H1 (cell line): ENCODE results near the gene INF2. TPM values are rescaled to one million over a fixed set of nuclear protein-coding genes. Genes with fewer than 3 reads are reported as not detected.
A peak's percentile ranks its signal among the peaks of the same experiment; 100 is the strongest.

Experiments
- CTCF ChIA-PET: fragments of 300-600 bp; sonication (Branson Sonifier 250); formaldehyde crosslinking; loops from one replicate; lab custom pipeline; 2021; ENCODE audit not compliant: partially characterized antibody; lab: Charles Lee
- POLR2A ChIA-PET: fragments of 300-600 bp; sonication (Branson Sonifier 250); formaldehyde crosslinking; loops from one replicate; lab custom pipeline; 2021; ENCODE audit warnings: inconsistent platforms; ENCODE audit not compliant: partially characterized antibody; lab: Charles Lee
- DNase-seq, 2 experiments: peaks; one replicate each; pipeline versions ENCODE4 v3.0.0 to v3.0.0-alpha.2; 2010 to 2022; ENCODE audit warnings: low spot score in 2 of 2, low read depth in 1 of 2, mixed read lengths in 1 of 2
- FAIRE-seq: peaks from 2 replicates; lab custom pipeline; 2011; peaks lifted over from hg19 to GRCh38; lab: Jason Lieb, UNC
- H2AFZ ChIP-seq: 2 replicates; pipeline ENCODE4 v1.8.1; 2012; ENCODE audit warnings: low read length, inconsistent platforms
- H2AK5ac ChIP-seq: 2 replicates; pipeline ENCODE4 v1.6.1; 2013; ENCODE audit warnings: low read depth, low read length
- H2BK120ac ChIP-seq: replicated peaks from 2 replicates; pipeline ENCODE3; 2013; ENCODE audit warnings: low read depth, low read length, inconsistent platforms
- H2BK12ac ChIP-seq: 2 replicates; pipeline ENCODE4 v1.6.1; 2013; ENCODE audit warnings: low read depth, low read length
- H2BK15ac ChIP-seq: 2 replicates; pipeline ENCODE4 v1.6.1; 2013; ENCODE audit warnings: low read length
- H2BK20ac ChIP-seq: 2 replicates; pipeline ENCODE4 v1.6.1; 2013; ENCODE audit warnings: low read length
- H2BK5ac ChIP-seq: 2 replicates; pipeline ENCODE4 v1.6.1; 2013; ENCODE audit warnings: low read depth, low read length
- H3K14ac ChIP-seq: 2 replicates; pipeline ENCODE4 v1.6.1; 2013; ENCODE audit warnings: inconsistent platforms; ENCODE audit not compliant: insufficient read length
- H3K18ac ChIP-seq: 2 replicates; pipeline ENCODE4 v1.6.1; 2013; ENCODE audit warnings: low read length; ENCODE audit errors: extremely low read depth
- H3K23ac ChIP-seq: 2 replicates; pipeline ENCODE4 v1.6.1; 2013; ENCODE audit warnings: inconsistent platforms; ENCODE audit not compliant: insufficient read length
- H3K23me2 ChIP-seq: 2 replicates; pipeline ENCODE4 v1.6.1; 2013; ENCODE audit warnings: low read depth, low read length
- H3K27ac ChIP-seq: 2 replicates; pipeline ENCODE4 v1.6.1; 2011; ENCODE audit warnings: low read depth, low read length, inconsistent platforms
- H3K27me3 ChIP-seq, 4 experiments: replicated peaks in 1 of 4; 1 replicate in 1 of 4; 2 replicates in 3 of 4; pipeline versions ENCODE4 v1.6.1 to v1.8.1; 2011 to 2013; ENCODE audit warnings: low read length in 3 of 4, mild to moderate bottlenecking in 3 of 4, inconsistent platforms in 2 of 4, mixed read lengths in 2 of 4, moderate library complexity in 1 of 4; ENCODE audit not compliant: control insufficient read depth in 3 of 4, insufficient read depth in 3 of 4; ENCODE audit errors: extremely low read depth in 1 of 4
- H3K36me3 ChIP-seq, 4 experiments: 2 replicates each; pipeline versions ENCODE4 v1.6.1 to v1.8.1; 2011 to 2013; ENCODE audit warnings: mild to moderate bottlenecking in 4 of 4, low read length in 3 of 4, moderate library complexity in 2 of 4, control low read depth in 1 of 4, inconsistent platforms in 1 of 4; ENCODE audit not compliant: insufficient read depth in 4 of 4, control insufficient read depth in 2 of 4
- H3K4ac ChIP-seq: replicated peaks from 2 replicates; pipeline ENCODE3; 2013; ENCODE audit warnings: low read length, low read depth, mixed read lengths, inconsistent platforms; ENCODE audit not compliant: insufficient read length
- H3K4me1 ChIP-seq, 4 experiments: replicated peaks in 1 of 4; 1 replicate in 1 of 4; 2 replicates in 3 of 4; pipeline versions ENCODE4 v1.6.1 to v1.8.1; 2011 to 2013; ENCODE audit warnings: low read length in 3 of 4, inconsistent platforms in 2 of 4, mixed read lengths in 1 of 4; ENCODE audit not compliant: insufficient read depth in 4 of 4, control insufficient read depth in 3 of 4
- H3K4me2 ChIP-seq, 2 experiments: 2 replicates each; pipeline versions ENCODE4 v1.6.1 to v1.8.1; 2011 to 2013; ENCODE audit warnings: low read depth in 2 of 2, low read length in 2 of 2, control low read depth in 1 of 2, inconsistent platforms in 1 of 2, mild to moderate bottlenecking in 1 of 2; ENCODE audit not compliant: insufficient read depth in 1 of 2
- H3K4me3 ChIP-seq, 4 experiments: fragments of 200-600, 300-600 bp in 1 of 4; sonication (generic), shearing (Covaris generic), sonication (Bioruptor Twin) in 1 of 4; 2 replicates each; pipeline versions ENCODE4 v1.5.1 to v1.8.1; 2011 to 2016; ENCODE audit warnings: low read length in 4 of 4, low read depth in 3 of 4, control low read depth in 2 of 4, inconsistent platforms in 2 of 4, mild to moderate bottlenecking in 2 of 4, mixed read lengths in 1 of 4, moderate library complexity in 1 of 4; ENCODE audit not compliant: insufficient read depth in 2 of 4; ENCODE audit errors: extremely low read depth in 1 of 4
- H3K56ac ChIP-seq: replicated peaks from 2 replicates; pipeline ENCODE3; 2013; ENCODE audit warnings: low read depth, mild to moderate bottlenecking, mixed read lengths, low read length, inconsistent platforms; ENCODE audit not compliant: insufficient read length
- H3K79me1 ChIP-seq: 2 replicates; pipeline ENCODE4 v1.6.1; 2013; ENCODE audit warnings: low read depth, low read length, control low read depth
- H3K79me2 ChIP-seq, 2 experiments: 2 replicates each; pipeline versions ENCODE4 v1.6.1 to v1.8.1; 2012 to 2013; ENCODE audit warnings: low read length in 2 of 2, mild to moderate bottlenecking in 2 of 2, inconsistent platforms in 1 of 2; ENCODE audit not compliant: insufficient read depth in 2 of 2, control insufficient read depth in 1 of 2
- H3K9ac ChIP-seq, 4 experiments: replicated peaks in 1 of 4; 1 replicate in 1 of 4; 2 replicates in 3 of 4; pipeline versions ENCODE4 v1.6.1 to v1.8.1; 2011 to 2013; ENCODE audit warnings: low read depth in 3 of 4, low read length in 3 of 4, control low read depth in 2 of 4, mild to moderate bottlenecking in 2 of 4, moderate library complexity in 2 of 4, inconsistent platforms in 1 of 4; ENCODE audit errors: extremely low read depth in 1 of 4
- H3K9me3 ChIP-seq, 2 experiments: 2 replicates each; pipeline versions ENCODE4 v1.6.1 to v1.8.1; 2012 to 2013; ENCODE audit warnings: mild to moderate bottlenecking in 2 of 2, moderate library complexity in 2 of 2, control low read depth in 1 of 2, inconsistent platforms in 1 of 2, low read depth in 1 of 2, low read length in 1 of 2, mixed read lengths in 1 of 2; ENCODE audit not compliant: insufficient read depth in 2 of 2
- H4K20me1 ChIP-seq, 2 experiments: replicated peaks in 1 of 2; 2 replicates each; pipeline versions ENCODE3 to v1.8.1; 2011 to 2013; ENCODE audit warnings: inconsistent platforms in 2 of 2, low read length in 2 of 2, mild to moderate bottlenecking in 1 of 2; ENCODE audit not compliant: insufficient read depth in 2 of 2, control insufficient read depth in 1 of 2
- H4K5ac ChIP-seq: 2 replicates; pipeline ENCODE4 v1.6.1; 2013; ENCODE audit warnings: low read length, low read depth, mixed read lengths, inconsistent platforms; ENCODE audit not compliant: insufficient read length
- H4K8ac ChIP-seq: 2 replicates; pipeline ENCODE4 v1.8.0; 2013; ENCODE audit warnings: mild to moderate bottlenecking, moderate library complexity, low read length, inconsistent platforms; ENCODE audit not compliant: insufficient read depth; ENCODE audit errors: extremely low read depth
- H4K91ac ChIP-seq: replicated peaks from 2 replicates; pipeline ENCODE3; 2013; ENCODE audit warnings: low read length, mixed read lengths, inconsistent platforms; ENCODE audit not compliant: insufficient read length
- BACH1 ChIP-seq: IDR thresholded peaks from 2 replicates; pipeline ENCODE4 v1.6.1; 2012; ENCODE audit warnings: low read length, improper control_type of control experiment
- CHD2 ChIP-seq: IDR thresholded peaks from 2 replicates; pipeline ENCODE4 v1.6.1; 2012; ENCODE audit warnings: low read length, improper control_type of control experiment
- E2F6 ChIP-seq: IDR thresholded peaks from 2 replicates; pipeline ENCODE4 v1.6.1; 2012; ENCODE audit warnings: inconsistent platforms
- EZH2 ChIP-seq: fragments of 200-600 bp; sonication (generic); IDR thresholded peaks from 2 replicates; pipeline ENCODE4 v1.7.1; 2012; ENCODE audit warnings: low read depth, mild to moderate bottlenecking, moderate library complexity, low read length, inconsistent platforms; ENCODE audit not compliant: severe bottlenecking
- HDAC6 ChIP-seq: IDR thresholded peaks from one replicate; pipeline ENCODE4 v1.7.1; 2012; ENCODE audit warnings: low read depth, mild to moderate bottlenecking, inconsistent platforms, low read length, moderate library complexity
- JUND ChIP-seq: IDR thresholded peaks from 2 replicates; pipeline ENCODE4 v1.6.1; 2011; ENCODE audit warnings: mild to moderate bottlenecking, improper control_type of control experiment, low read length
- NANOG ChIP-seq: IDR thresholded peaks from 2 replicates; pipeline ENCODE4 v1.6.1; 2011; ENCODE audit warnings: low read length, low read depth, mild to moderate bottlenecking, inconsistent platforms; ENCODE audit not compliant: insufficient read depth, poor library complexity, severe bottlenecking
- POLR2A ChIP-seq, 2 experiments: IDR thresholded peaks; 1 replicate in 1 of 2; 2 replicates in 1 of 2; pipeline ENCODE4 v1.6.1; 2011; ENCODE audit warnings: low read depth in 2 of 2, low read length in 2 of 2, mild to moderate bottlenecking in 2 of 2; ENCODE audit errors: control extremely low read depth in 1 of 2
- RAD21 ChIP-seq, 2 experiments: IDR thresholded peaks in 1 of 2; conservative IDR thresholded peaks in 1 of 2; 2 replicates each; pipeline ENCODE4 v1.6.1; 2011; ENCODE audit warnings: low read depth in 2 of 2, low read length in 2 of 2, improper control_type of control experiment in 1 of 2, inconsistent platforms in 1 of 2, mild to moderate bottlenecking in 1 of 2, moderate library complexity in 1 of 2
- SP2 ChIP-seq: IDR thresholded peaks from 2 replicates; pipeline ENCODE4 v1.6.1; 2012; ENCODE audit warnings: mild to moderate bottlenecking, low read length, inconsistent platforms
- TAF7 ChIP-seq: optimal IDR thresholded peaks from 2 replicates; pipeline ENCODE3; 2011; ENCODE audit warnings: low read depth, mild to moderate bottlenecking, inconsistent platforms, low read length, moderate library complexity, borderline replicate concordance
- WGBS, 2 experiments: shearing (Covaris generic) in 1 of 2; methylation state at CpG; one replicate each; pipeline versions ENCODE4 v1.1.6 to v1.1.7; 2013 to 2015; ENCODE audit warnings: low lambda C conversion rate in 2 of 2, mixed read lengths in 2 of 2, inconsistent platforms in 1 of 2, low coverage in 1 of 2, missing lambda C conversion rate in 1 of 2; ENCODE audit not compliant: insufficient replicate concordance in 2 of 2, insufficient coverage in 1 of 2, insufficient read length in 1 of 2; ENCODE audit errors: extremely low coverage in 1 of 2, missing lambda C conversion rate in 1 of 2; 5-methylcytosine and 5-hydroxymethylcytosine counted together
- polyA plus RNA-seq, 7 experiments: library from polyadenylated mRNA; depleted of rRNA in 3 of 7; stranded (reverse) in 5 of 7; unstranded in 2 of 7; fragments of >200 nt in 5 of 7; fragments of 200-250 nt in 2 of 7; gene quantifications; 1 replicate in 5 of 7; 2 replicates in 1 of 7; 4 replicates in 1 of 7; pipeline versions ENCODE4 v1.2.1 to v1.2.3, GENCODE V29; 2011 to 2013; ENCODE audit warnings: missing spikeins in 2 of 7, mixed read lengths in 2 of 7
- total RNA-seq: library from RNA; stranded (reverse); fragmentation: NEBNext Ultra II Directional; extraction: Animal tissue kit (Norgen Biotek cat#: 25700); gene quantifications from 2 replicates; pipeline ENCODE4 v1.2.1, GENCODE V29; 2021

INF2 gene
- total and polyA plus RNA-seq, 2 of the 8 experiments (the other 6 are each of a cell fraction or from before 2014, with no cell fraction given), result 29.1 to 59.5 TPM

- Histone ChIP-seq H3K4me3 (peak overlapping the region in 2 of 4 experiments; percentile 18 to 23; a peak in 2 of 8 replicates), H3K36me3 (peaks cover 0 to 6% (median 3%) of the 10 kb centered on the region in 4 experiments; a peak in 4 of 8 replicates), H3K27ac (no peak overlapping the region), H4K8ac (no peak overlapping the region), H2AFZ (no peak overlapping the region), H3K56ac (no peak overlapping the region), H2BK12ac (no peak overlapping the region), H3K27me3 (no peaks in the 10 kb centered on the region), H3K9me3 (peaks cover 4 to 6% of the 10 kb centered on the region in 2 experiments; a peak in 2 of 4 replicates), H3K14ac (no peak overlapping the region), H2BK120ac (no peak overlapping the region), H3K4ac (no peak overlapping the region), H3K79me1 (0 out of 2 replicates have a peak, but pooled peaks cover 1% of the 10 kb centered on the region), H3K23ac (no peak overlapping the region), H3K18ac (no peak overlapping the region), H3K4me1 (peaks cover 0 to 11% (median 8%) of the 10 kb centered on the region in 4 experiments; a peak in 6 of 7 replicates), H2AK5ac (no peak overlapping the region), H2BK15ac (no peak overlapping the region), H4K20me1 (peaks cover 6 to 12% of the 10 kb centered on the region in 2 experiments), H2BK20ac (no peak overlapping the region), H3K23me2 (no peaks in the 10 kb centered on the region), H2BK5ac (no peak overlapping the region), H3K4me2 (peak overlapping the region in 1 of 2 experiments; percentile 37; a peak in 1 of 4 replicates), H3K9ac (no peak overlapping the region), H4K5ac (no peak overlapping the region), H4K91ac (no peak overlapping the region), H3K79me2 (no peaks in the 10 kb centered on the region)
- ChIA-PET POLR2A (interaction anchor here (0.6 to 2.3 kb wide), 10 partner anchors 9 to 80 kb away, joined by 3 to 13 read pairs (median 4); partner anchors contain the start of gene SIVA1), CTCF (interaction anchor here (0.6 to 7.8 kb wide), 15 partner anchors 8 to 1994 kb away, joined by 3 to 110 read pairs (median 4); partner anchors contain the start of genes AKT1 and ZBTB42)
- DNase-seq (no peak), FAIRE-seq (no peak)
- WGBS, 2 experiments, result 91% methylated on average over 4 of the region's 4 CpGs; no CpG with 5 or more reads in 1 of the 2 experiments
- TF ChIP-seq HDAC6 (no peak), JUND (no peak), CHD2 (no peak), TAF7 (no peak), BACH1 (no peak), RAD21 (IDR thresholded peaks at IDR 0.05 in 1 of 2, conservative IDR thresholded peaks at IDR 0.05 in 1 of 2; ENCODE audit: low read depth in 2 of 2, low read length in 2 of 2) (no peak), E2F6 (no peak), SP2 (no peak), NANOG (no peak), POLR2A (IDR thresholded peaks at IDR 0.05; ENCODE audit: control extremely low read depth in 1 of 2, low read depth in 2 of 2, low read length in 2 of 2) (no peak), EZH2 (no peak)
Measured at GRCh38 chr14:104766256-104766862, 76.9 kb downstream of the INF2 start.
